CD4-positive, alpha-beta T cell (primary cell): Measurements from ENCODE around the gene SLC35B3. TPM values are rescaled to one million over a fixed set of nuclear protein-coding genes. Genes with fewer than 3 reads are reported as not detected.
"Not testable (repeated sequence)": the region's sequence is repeated elsewhere in the genome, so short reads cannot be mapped to it uniquely, and the experiment has no call there.

Experiments
- ATAC-seq: fragments of 200-7000 bp; cut with Tn5 transposase; one replicate; pipeline ENCODE4 v1.10.0; 2022; ENCODE audit warnings: mild to moderate bottlenecking; ENCODE audit not compliant: poor library complexity
- CTCF ChIA-PET: fragments of 350-600 bp; sonication (Branson Sonifier 250); formaldehyde crosslinking; loops from one replicate; lab custom pipeline; 2021; ENCODE audit warnings: antibody characterized with exemption, inconsistent platforms; lab: Charles Lee
- POLR2A ChIA-PET: fragments of 350-600 bp; sonication (Branson Sonifier 250); formaldehyde crosslinking; loops from one replicate; lab custom pipeline; 2021; ENCODE audit warnings: antibody characterized with exemption, inconsistent platforms; lab: Charles Lee
- DNase-seq, 14 experiments: peaks; one replicate each; pipeline ENCODE4 v3.0.0-alpha.2; 2013 to 2020; ENCODE audit warnings: mixed read lengths in 2 of 14
- H3K27ac ChIP-seq, 2 donors: one replicate each; pipeline versions ENCODE4 v1.5.1 to v1.7.0; 2013; ENCODE audit warnings: low read length in 2 of 2, low read depth in 1 of 2, mild to moderate bottlenecking in 1 of 2
- H3K27me3 ChIP-seq, 2 experiments: 1 replicate in 1 of 2; 2 replicates in 1 of 2; pipeline versions ENCODE4 v1.6.1 to v1.7.0; 2013; ENCODE audit warnings: low read length in 2 of 2, control low read depth in 1 of 2, mild to moderate bottlenecking in 1 of 2, moderate library complexity in 1 of 2; ENCODE audit not compliant: insufficient read depth in 2 of 2, control insufficient read depth in 1 of 2
- H3K36me3 ChIP-seq: one replicate; pipeline ENCODE4 v1.6.1; 2013; ENCODE audit warnings: low read length, control low read depth; ENCODE audit not compliant: insufficient read depth
- H3K4me1 ChIP-seq: one replicate; pipeline ENCODE4 v1.6.1; 2013; ENCODE audit warnings: low read length, control low read depth; ENCODE audit not compliant: insufficient read depth
- H3K4me3 ChIP-seq: one replicate; pipeline ENCODE4 v1.5.1; 2013; ENCODE audit warnings: mild to moderate bottlenecking, low read length, moderate library complexity
- H3K9me3 ChIP-seq, 2 experiments: 1 replicate in 1 of 2; 2 replicates in 1 of 2; pipeline versions ENCODE4 v1.6.1 to v1.7.0; 2013; ENCODE audit warnings: low read length in 2 of 2, mild to moderate bottlenecking in 2 of 2, control low read depth in 1 of 2, moderate library complexity in 1 of 2; ENCODE audit not compliant: control insufficient read depth in 1 of 2, insufficient read depth in 1 of 2
- H3K27ac Mint-ChIP-seq: one replicate; pipeline ENCODE4 v1.8.0; 2020; ENCODE audit warnings: mixed read lengths
- H3K27me3 Mint-ChIP-seq: one replicate; pipeline ENCODE4 v1.8.0; 2021; ENCODE audit warnings: mixed read lengths
- H3K36me3 Mint-ChIP-seq: one replicate; pipeline ENCODE4 v1.8.0; 2021; ENCODE audit warnings: low read depth, mixed read lengths
- H3K4me1 Mint-ChIP-seq: one replicate; pipeline ENCODE4 v1.8.0; 2021; ENCODE audit warnings: low read depth, mixed read lengths
- H3K4me3 Mint-ChIP-seq: one replicate; pipeline ENCODE4 v1.8.0; 2020; ENCODE audit warnings: mild to moderate bottlenecking, mixed read lengths
- H3K9me3 Mint-ChIP-seq: one replicate; pipeline ENCODE4 v1.8.0; 2020; ENCODE audit warnings: mixed read lengths
- intact Hi-C, 2 experiments: fragments of 100-400 bp; cut with DNase I in 1 of 2; cut with micrococcal nuclease in 1 of 2; formaldehyde crosslinking; loops; one replicate each; pipeline versions ENCODE4 v1.15.1 to v1.9.0; 2023 to 2025; cut with DNase I, micrococcal nuclease
- total RNA-seq, 174 experiments: library from RNA in 2 of 174; stranded (reverse) in 2 of 174; gene quantifications; one replicate each; pipeline ENCODE4 v1.2.3 and lab custom pipeline; 2021 to 2026
- TF ChIP-seq, protein P1 (sequence below): fragments of 200-600 bp; IDR thresholded peaks from one replicate; pipeline ENCODE4 v1.8.0; 2022; ENCODE audit warnings: antibody characterized with exemption, mild to moderate bottlenecking

Gene SLC35B3
- total RNA-seq, 2 experiments from 2014 or later: 2.4 TPM

DNA sequence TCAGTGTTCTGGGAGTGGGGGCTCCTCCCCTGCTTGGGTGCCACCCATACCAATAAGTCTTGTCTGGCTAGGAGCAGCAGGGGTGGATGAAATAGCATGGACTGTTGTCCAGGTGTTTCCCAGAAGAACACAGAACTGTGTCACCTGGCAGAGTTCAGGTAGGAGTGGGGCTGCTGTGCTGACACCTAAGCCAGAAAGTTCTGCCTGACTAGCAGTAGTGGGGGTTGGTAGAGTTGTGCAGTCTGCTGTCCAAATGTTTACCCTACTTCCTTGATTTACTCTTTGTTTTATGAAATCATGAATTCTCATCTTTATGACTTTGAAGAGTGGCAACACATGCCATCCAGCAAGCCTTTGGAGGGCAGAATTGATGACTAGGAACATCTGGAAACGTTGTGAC lies 27.3 kb upstream of the SLC35B3 start:
- POLR2A ChIA-PET: no interaction called here
- H3K36me3 ChIP-seq: no peaks in the 10 kb centered on the region

DNA sequence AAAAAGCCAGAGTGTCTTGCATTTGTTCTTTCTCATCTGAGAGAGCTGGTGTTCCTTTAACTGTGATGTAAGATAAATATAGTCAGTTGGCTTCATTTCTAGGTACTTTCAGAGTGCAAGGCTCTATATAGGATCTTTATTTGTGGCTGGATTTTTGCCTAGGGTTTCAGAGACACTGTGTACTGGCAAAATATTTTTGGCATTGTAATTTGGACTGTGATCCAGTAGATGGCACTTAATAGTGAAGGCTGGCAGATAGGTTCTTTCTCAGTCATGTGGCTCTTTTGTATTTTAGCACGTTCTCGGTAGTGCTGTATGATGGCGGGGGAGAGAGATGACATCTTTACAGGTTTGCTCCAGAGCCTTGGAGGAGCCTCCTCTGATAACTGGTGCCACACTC lies 26.8 kb upstream of the SLC35B3 start:
- no peak overlapping the region for H3K27ac Mint-ChIP-seq
- no peak overlapping the region for H3K4me3 ChIP-seq
- ChIA-PET CTCF (no interaction called here), POLR2A (no interaction called here)
- peaks cover 0 to 4% of the 10 kb centered on the region in 2 experiments for H3K9me3 ChIP-seq
- H3K27ac ChIP-seq: no peak overlapping the region
- intact Hi-C loops: no loop called here
- no peak for ATAC-seq
- DNase-seq: no peak
- H3K36me3 Mint-ChIP-seq: no peaks in the 10 kb centered on the region
- peaks cover 6% of the 10 kb centered on the region for H3K9me3 Mint-ChIP-seq
- no peak overlapping the region for H3K4me3 Mint-ChIP-seq
- H3K4me1 Mint-ChIP-seq: no peaks in the 10 kb centered on the region
- no peaks in the 10 kb centered on the region for H3K27me3 ChIP-seq
- no peaks in the 10 kb centered on the region for H3K36me3 ChIP-seq
- no peaks in the 10 kb centered on the region for H3K27me3 Mint-ChIP-seq
- no peaks in the 10 kb centered on the region for H3K4me1 ChIP-seq
- TF ChIP-seq, protein P1, sequence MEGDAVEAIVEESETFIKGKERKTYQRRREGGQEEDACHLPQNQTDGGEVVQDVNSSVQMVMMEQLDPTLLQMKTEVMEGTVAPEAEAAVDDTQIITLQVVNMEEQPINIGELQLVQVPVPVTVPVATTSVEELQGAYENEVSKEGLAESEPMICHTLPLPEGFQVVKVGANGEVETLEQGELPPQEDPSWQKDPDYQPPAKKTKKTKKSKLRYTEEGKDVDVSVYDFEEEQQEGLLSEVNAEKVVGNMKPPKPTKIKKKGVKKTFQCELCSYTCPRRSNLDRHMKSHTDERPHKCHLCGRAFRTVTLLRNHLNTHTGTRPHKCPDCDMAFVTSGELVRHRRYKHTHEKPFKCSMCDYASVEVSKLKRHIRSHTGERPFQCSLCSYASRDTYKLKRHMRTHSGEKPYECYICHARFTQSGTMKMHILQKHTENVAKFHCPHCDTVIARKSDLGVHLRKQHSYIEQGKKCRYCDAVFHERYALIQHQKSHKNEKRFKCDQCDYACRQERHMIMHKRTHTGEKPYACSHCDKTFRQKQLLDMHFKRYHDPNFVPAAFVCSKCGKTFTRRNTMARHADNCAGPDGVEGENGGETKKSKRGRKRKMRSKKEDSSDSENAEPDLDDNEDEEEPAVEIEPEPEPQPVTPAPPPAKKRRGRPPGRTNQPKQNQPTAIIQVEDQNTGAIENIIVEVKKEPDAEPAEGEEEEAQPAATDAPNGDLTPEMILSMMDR: no peak

More for the DNA sequence above, 27.3 kb upstream of the SLC35B3 start:
- H3K27me3 Mint-ChIP-seq: no peaks in the 10 kb centered on the region
- ATAC-seq (no peak), DNase-seq (no peak)
- no peaks in the 10 kb centered on the region for H3K36me3 Mint-ChIP-seq
- no peaks in the 10 kb centered on the region for H3K4me1 Mint-ChIP-seq
- CTCF ChIA-PET: no interaction called here
- H3K4me3 ChIP-seq: no peak overlapping the region
- TF ChIP-seq, protein P1: no peak
- no peak overlapping the region for H3K27ac ChIP-seq
- no peaks in the 10 kb centered on the region for H3K4me1 ChIP-seq
- no peak overlapping the region for H3K27ac Mint-ChIP-seq
- peaks cover 5% of the 10 kb centered on the region for H3K9me3 Mint-ChIP-seq
- no peaks in the 10 kb centered on the region for H3K27me3 ChIP-seq
- peaks cover 0 to 4% of the 10 kb centered on the region in 2 experiments for H3K9me3 ChIP-seq
- H3K4me3 Mint-ChIP-seq: no peak overlapping the region
- intact Hi-C loops: no loop called here

DNA sequence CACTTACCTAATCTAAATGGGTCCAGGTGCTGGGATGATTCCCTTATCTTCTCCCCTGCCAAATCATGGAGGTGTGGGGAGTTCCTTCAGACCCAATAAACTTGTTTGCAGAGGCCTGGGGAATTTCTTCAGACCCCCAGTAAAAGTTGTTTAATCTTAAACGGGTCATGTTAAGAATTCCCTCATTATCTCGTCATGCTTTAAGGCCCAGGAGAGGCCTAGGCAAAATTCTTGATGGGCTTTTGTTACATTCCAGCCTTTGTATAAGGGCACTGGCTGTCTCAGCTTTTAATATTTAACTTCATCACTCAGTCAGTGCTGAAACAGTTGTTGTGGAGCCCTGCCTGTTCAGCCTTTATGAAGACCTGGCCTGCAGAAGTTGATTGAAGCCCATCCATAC lies 11.0 kb upstream of the SLC35B3 start:
- Mint-ChIP-seq H3K9me3 (peaks cover 4% of the 10 kb centered on the region), H3K36me3 (no peaks in the 10 kb centered on the region), H3K4me1 (no peaks in the 10 kb centered on the region), H3K4me3 (no peak overlapping the region), H3K27ac (no peak overlapping the region), H3K27me3 (no peaks in the 10 kb centered on the region)
- H3K36me3 ChIP-seq: no peaks in the 10 kb centered on the region
- no peak for DNase-seq
- ChIA-PET CTCF (no interaction called here), POLR2A (no interaction called here)
- H3K27me3 ChIP-seq: no peaks in the 10 kb centered on the region
- no peaks in the 10 kb centered on the region for H3K4me1 ChIP-seq
- no peak overlapping the region for H3K4me3 ChIP-seq
- no peaks in the 10 kb centered on the region for H3K9me3 ChIP-seq
- no peak overlapping the region for H3K27ac ChIP-seq
- TF ChIP-seq, protein P1: no peak
- intact Hi-C loops: no loop called here
- no peak for ATAC-seq

DNA sequence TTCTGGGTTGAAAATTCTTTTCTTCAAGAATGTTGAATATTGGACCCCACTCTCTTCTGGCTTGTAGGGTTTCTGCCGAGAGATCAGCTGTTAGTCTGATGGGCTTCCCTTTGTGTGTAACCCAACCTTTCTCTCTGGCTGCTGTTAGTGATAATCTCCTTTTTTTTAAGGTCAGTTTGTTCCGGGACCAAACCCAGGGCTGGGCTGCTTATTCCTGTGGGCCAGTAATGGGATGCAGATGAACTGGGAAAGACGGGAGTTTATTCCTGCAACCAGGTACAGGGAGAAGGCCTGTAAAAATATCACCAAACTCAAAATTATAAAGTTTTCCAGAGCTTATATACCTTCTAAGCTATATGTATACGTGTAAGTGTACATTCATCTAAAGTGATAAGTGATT lies 10.6 kb upstream of the SLC35B3 start:
- H3K36me3 ChIP-seq, H3K4me1 Mint-ChIP-seq, H3K9me3 Mint-ChIP-seq, H3K27me3 ChIP-seq, ATAC-seq, CTCF ChIA-PET, H3K27ac ChIP-seq, H3K4me3 ChIP-seq, DNase-seq, H3K36me3 Mint-ChIP-seq, intact Hi-C loops, POLR2A ChIA-PET, H3K27me3 Mint-ChIP-seq, H3K9me3 ChIP-seq, H3K27ac Mint-ChIP-seq, H3K4me3 Mint-ChIP-seq, H3K4me1 ChIP-seq: not testable (repeated sequence)
